HCT116 (cell line): ENCODE data around the gene MAP3K9.

Source experiments
- EZH2 ChIP-seq: fragments of 200-600 bp; sonication (generic); IDR thresholded peaks from 2 replicates; pipeline ENCODE4 v1.6.1; 2017; ENCODE audit warnings: antibody characterized with exemption, mixed run types
- POLR2A ChIP-seq: IDR thresholded peaks from 2 replicates; pipeline ENCODE4 v1.7.0; 2011; ENCODE audit warnings: borderline replicate concordance; ENCODE audit not compliant: insufficient read depth, insufficient read length; ENCODE audit errors: extremely low read depth
- ZNF274 ChIP-seq: fragments of 200-500 bp; sonication (Bioruptor generic); IDR thresholded peaks from 2 replicates; pipeline ENCODE4 v1.6.1; 2014; ENCODE audit warnings: mild to moderate bottlenecking, low read depth, low read length, inconsistent platforms
- TF ChIP-seq, protein P1 (sequence below), 3 experiments: fragments of 200-600 bp in 1 of 3; sonication (generic) in 1 of 3; IDR thresholded peaks in 2 of 3; conservative IDR thresholded peaks in 1 of 3; 2 replicates each; pipeline ENCODE4 v1.5.1; 2012 to 2017; ENCODE audit warnings: low read depth in 2 of 3, low read length in 2 of 3, antibody characterized with exemption in 1 of 3, borderline replicate concordance in 1 of 3, control low read depth in 1 of 3, mild to moderate bottlenecking in 1 of 3, mixed read lengths in 1 of 3, mixed run types in 1 of 3, moderate library complexity in 1 of 3; ENCODE audit not compliant: insufficient read depth in 1 of 3
- TF ChIP-seq, protein P2 (sequence below): IDR thresholded peaks from 2 replicates; pipeline ENCODE4 v1.6.1; 2011; ENCODE audit warnings: mild to moderate bottlenecking, low read length, moderate library complexity; ENCODE audit not compliant: insufficient replicate concordance; ENCODE audit errors: extremely low read depth

DNA sequence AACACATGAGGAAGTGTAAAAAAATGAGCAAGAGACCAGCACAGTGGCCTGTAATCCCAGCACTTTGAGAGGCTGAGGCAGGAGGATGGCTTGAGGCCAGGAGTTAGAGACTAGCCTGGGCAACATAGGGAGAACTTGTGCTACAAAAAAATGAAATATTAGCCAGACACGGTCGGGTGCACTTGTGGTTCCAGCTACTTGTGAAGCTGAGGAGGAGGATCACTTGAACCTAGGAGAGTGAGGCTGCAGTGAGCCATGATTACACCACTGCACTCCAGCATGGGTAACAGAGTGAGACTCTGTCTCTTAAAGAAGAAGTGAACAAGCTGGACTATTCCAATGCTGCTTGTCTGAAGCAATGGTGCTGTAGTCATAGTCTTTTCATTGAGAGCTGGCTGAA lies 36.3 kb upstream of the MAP3K9 start:
- TF ChIP-seq POLR2A = no peak
- TF ChIP-seq, protein P1, sequence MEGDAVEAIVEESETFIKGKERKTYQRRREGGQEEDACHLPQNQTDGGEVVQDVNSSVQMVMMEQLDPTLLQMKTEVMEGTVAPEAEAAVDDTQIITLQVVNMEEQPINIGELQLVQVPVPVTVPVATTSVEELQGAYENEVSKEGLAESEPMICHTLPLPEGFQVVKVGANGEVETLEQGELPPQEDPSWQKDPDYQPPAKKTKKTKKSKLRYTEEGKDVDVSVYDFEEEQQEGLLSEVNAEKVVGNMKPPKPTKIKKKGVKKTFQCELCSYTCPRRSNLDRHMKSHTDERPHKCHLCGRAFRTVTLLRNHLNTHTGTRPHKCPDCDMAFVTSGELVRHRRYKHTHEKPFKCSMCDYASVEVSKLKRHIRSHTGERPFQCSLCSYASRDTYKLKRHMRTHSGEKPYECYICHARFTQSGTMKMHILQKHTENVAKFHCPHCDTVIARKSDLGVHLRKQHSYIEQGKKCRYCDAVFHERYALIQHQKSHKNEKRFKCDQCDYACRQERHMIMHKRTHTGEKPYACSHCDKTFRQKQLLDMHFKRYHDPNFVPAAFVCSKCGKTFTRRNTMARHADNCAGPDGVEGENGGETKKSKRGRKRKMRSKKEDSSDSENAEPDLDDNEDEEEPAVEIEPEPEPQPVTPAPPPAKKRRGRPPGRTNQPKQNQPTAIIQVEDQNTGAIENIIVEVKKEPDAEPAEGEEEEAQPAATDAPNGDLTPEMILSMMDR (IDR thresholded peaks at IDR 0.05 in 2 of 3, conservative IDR thresholded peaks at IDR 0.05 in 1 of 3; ENCODE audit: borderline replicate concordance in 1 of 3, insufficient read depth in 1 of 3, low read depth in 2 of 3, low read length in 2 of 3) = no peak
- TF ChIP-seq ZNF274 = no peak
- no peak for TF ChIP-seq EZH2
- TF ChIP-seq, protein P2, sequence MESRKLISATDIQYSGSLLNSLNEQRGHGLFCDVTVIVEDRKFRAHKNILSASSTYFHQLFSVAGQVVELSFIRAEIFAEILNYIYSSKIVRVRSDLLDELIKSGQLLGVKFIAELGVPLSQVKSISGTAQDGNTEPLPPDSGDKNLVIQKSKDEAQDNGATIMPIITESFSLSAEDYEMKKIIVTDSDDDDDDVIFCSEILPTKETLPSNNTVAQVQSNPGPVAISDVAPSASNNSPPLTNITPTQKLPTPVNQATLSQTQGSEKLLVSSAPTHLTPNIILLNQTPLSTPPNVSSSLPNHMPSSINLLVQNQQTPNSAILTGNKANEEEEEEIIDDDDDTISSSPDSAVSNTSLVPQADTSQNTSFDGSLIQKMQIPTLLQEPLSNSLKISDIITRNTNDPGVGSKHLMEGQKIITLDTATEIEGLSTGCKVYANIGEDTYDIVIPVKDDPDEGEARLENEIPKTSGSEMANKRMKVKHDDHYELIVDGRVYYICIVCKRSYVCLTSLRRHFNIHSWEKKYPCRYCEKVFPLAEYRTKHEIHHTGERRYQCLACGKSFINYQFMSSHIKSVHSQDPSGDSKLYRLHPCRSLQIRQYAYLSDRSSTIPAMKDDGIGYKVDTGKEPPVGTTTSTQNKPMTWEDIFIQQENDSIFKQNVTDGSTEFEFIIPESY = no peak
